ENCODE data around the gene ATG9B. TPM values are rescaled to one million over a fixed set of nuclear protein-coding genes. Genes with fewer than 3 reads are reported as not detected.
"Not testable (repeated sequence)": the region's sequence is repeated elsewhere in the genome, so short reads cannot be mapped to it uniquely, and the experiment has no call there.

Gene ATG9B
- total RNA-seq, 2 donors from 2014 or later, result 0.18 to 7.1 TPM

GRCh38 chr7:151027728-151028130 is 3.4 kb upstream of the ATG9B start:
- Histone ChIP-seq H3K4me3 (peak overlapping the region; percentile 58 to 63), H3K27ac (peak overlapping the region; percentile 86 to 88)
- not testable (repeated sequence) for H3K27me3 ChIP-seq (replicated peaks; ENCODE audit: insufficient read depth); H3K4me1 ChIP-seq (replicated peaks); H3K9me3 ChIP-seq; DNase-seq (ENCODE audit: low spot score); H3K36me3 ChIP-seq
- intact Hi-C loops (cut with DNase I), result loop anchor here (5.0 kb wide), 1 partner anchor 85 kb away; no protein-coding TSS in a partner anchor
- TF ChIP-seq POLR2A (IDR thresholded peaks at IDR 0.05), result peak; percentile 33
- 6% methylated on average over 16 of the region's 16 CpGs for WGBS

- H3K4me3 ChIP-seq; DNase-seq (ENCODE audit: low spot score): not testable (repeated sequence)
- WGBS, result 39% methylated on average over 19 of the region's 19 CpGs
Measured at GRCh38 chr7:151026771-151027727, 2.8 kb upstream of the ATG9B start.

GRCh38 chr7:151025924-151026671 is 1.8 kb upstream of the ATG9B start:
- no peaks in the 10 kb centered on the region for H3K36me3 ChIP-seq
- WGBS, result 88% methylated on average over 4 of the region's 4 CpGs
- TF ChIP-seq CTCF (IDR thresholded peaks at IDR 0.05) (no peak), POLR2AphosphoS5 (IDR thresholded peaks at IDR 0.05) (no peak), POLR2A (IDR thresholded peaks at IDR 0.05) (no peak)
- H3K9me3 ChIP-seq, result no peaks in the 10 kb centered on the region
- intact Hi-C loops (cut with DNase I), result loop anchor here (5.0 kb wide), 1 partner anchor 86 kb away; no protein-coding TSS in a partner anchor
- H3K4me3 ChIP-seq, result no peak overlapping the region
- no peak overlapping the region for H3K27ac ChIP-seq
- H3K27me3 ChIP-seq (replicated peaks; ENCODE audit: insufficient read depth), result no peaks in the 10 kb centered on the region
- H3K4me1 ChIP-seq (replicated peaks), result peaks cover 9% of the 10 kb centered on the region
- no peak for DNase-seq (ENCODE audit: low spot score)

More at GRCh38 chr7:151026771-151027727, 2.8 kb upstream of the ATG9B start:
- peak overlapping the region; percentile 86 to 88 for H3K27ac ChIP-seq
- not testable (repeated sequence) for H3K36me3 ChIP-seq; H3K27me3 ChIP-seq (replicated peaks; ENCODE audit: insufficient read depth); H3K9me3 ChIP-seq; H3K4me1 ChIP-seq (replicated peaks)
- intact Hi-C loops (cut with DNase I), result loop anchor here (5.0 kb wide), 1 partner anchor 85 kb away; no protein-coding TSS in a partner anchor

GRCh38 chr7:151023232-151023631 is 1.1 kb downstream of the ATG9B start:
- H3K4me1 ChIP-seq (replicated peaks), result peaks cover 5% of the 10 kb centered on the region
- 82% methylated on average over 10 of the region's 10 CpGs for WGBS
- intact Hi-C loops (cut with DNase I), result no loop called here
- no peak overlapping the region for H3K27ac ChIP-seq
- H3K4me3 ChIP-seq, result no peak overlapping the region
- no peaks in the 10 kb centered on the region for H3K27me3 ChIP-seq (replicated peaks; ENCODE audit: insufficient read depth)
- no peak for DNase-seq (ENCODE audit: low spot score)
- TF ChIP-seq CTCF (IDR thresholded peaks at IDR 0.05), result no peak
- TF ChIP-seq POLR2A (IDR thresholded peaks at IDR 0.05), result no peak
- no peak for TF ChIP-seq POLR2AphosphoS5 (IDR thresholded peaks at IDR 0.05)
- no peaks in the 10 kb centered on the region for H3K36me3 ChIP-seq
- no peaks in the 10 kb centered on the region for H3K9me3 ChIP-seq

- no peak overlapping the region for H3K4me3 ChIP-seq
- H3K4me1 ChIP-seq (replicated peaks), result peaks cover 4% of the 10 kb centered on the region
- no peak for DNase-seq (ENCODE audit: low spot score)
- no peak overlapping the region for H3K27ac ChIP-seq
- no peaks in the 10 kb centered on the region for H3K27me3 ChIP-seq (replicated peaks; ENCODE audit: insufficient read depth)
- intact Hi-C loops (cut with DNase I), result no loop called here
- no peaks in the 10 kb centered on the region for H3K36me3 ChIP-seq
- 49% methylated on average over 7 of the region's 7 CpGs for WGBS
- TF ChIP-seq POLR2A (IDR thresholded peaks at IDR 0.05) (no peak), CTCF (IDR thresholded peaks at IDR 0.05) (no peak), POLR2AphosphoS5 (IDR thresholded peaks at IDR 0.05) (no peak)
- H3K9me3 ChIP-seq, result no peaks in the 10 kb centered on the region
Measured at GRCh38 chr7:151020231-151020630, 4.1 kb downstream of the ATG9B start.
